Smooth muscle cell of the umbilical artery (primary cell): ENCODE data around the gene TRIM38. TPM values are rescaled to one million over a fixed set of nuclear protein-coding genes. Genes with fewer than 3 reads are reported as not detected.

Source experiments
- total RNA-seq: library from RNA; depleted of rRNA; stranded (reverse); fragments of >200 nt; gene quantifications from 2 replicates; pipeline ENCODE4 v1.2.3, GENCODE V29; 2014

Gene TRIM38
- 9.1 and 11.6 TPM in 2 replicates for total RNA-seq

GRCh38 chr6:25962149-25963127, at the start of gene TRIM38:
Gene TRIM38 (plus strand): TSS chr6:25962802. CDS start chr6:25966523, 3,721 bp downstream.

GRCh38 chr6:25930532-25931410, 31.8 kb upstream of the TRIM38 start, which contains the start of gene SLC17A2:
Gene SLC17A2 (minus strand): TSS chr6:25930691. CDS start chr6:25925796, 4,895 bp downstream.

Other genes with a start within 250 kb of the TRIM38 start
- gene SLC17A4, start 208.1 kb upstream of the TRIM38 start, total RNA-seq, result not detected in 2 replicates
- gene SLC17A1, start 130.8 kb upstream of the TRIM38 start, total RNA-seq, result not detected in 2 replicates
- not detected in 2 replicates for gene SLC17A3, start 88.6 kb upstream of the TRIM38 start, total RNA-seq
- gene SLC17A2, start 32.1 kb upstream of the TRIM38 start, total RNA-seq, result not detected in 2 replicates
- gene HFE, start 124.6 kb downstream of the TRIM38 start, total RNA-seq, result 16.3 and 24.6 TPM in 2 replicates